ENCODE results near the gene RAB44. TPM values are rescaled to one million over a fixed set of nuclear protein-coding genes. Genes with fewer than 3 reads are reported as not detected.

Gene RAB44
- total RNA-seq, 1 experiment from 2014 or later: not detected

DNA sequence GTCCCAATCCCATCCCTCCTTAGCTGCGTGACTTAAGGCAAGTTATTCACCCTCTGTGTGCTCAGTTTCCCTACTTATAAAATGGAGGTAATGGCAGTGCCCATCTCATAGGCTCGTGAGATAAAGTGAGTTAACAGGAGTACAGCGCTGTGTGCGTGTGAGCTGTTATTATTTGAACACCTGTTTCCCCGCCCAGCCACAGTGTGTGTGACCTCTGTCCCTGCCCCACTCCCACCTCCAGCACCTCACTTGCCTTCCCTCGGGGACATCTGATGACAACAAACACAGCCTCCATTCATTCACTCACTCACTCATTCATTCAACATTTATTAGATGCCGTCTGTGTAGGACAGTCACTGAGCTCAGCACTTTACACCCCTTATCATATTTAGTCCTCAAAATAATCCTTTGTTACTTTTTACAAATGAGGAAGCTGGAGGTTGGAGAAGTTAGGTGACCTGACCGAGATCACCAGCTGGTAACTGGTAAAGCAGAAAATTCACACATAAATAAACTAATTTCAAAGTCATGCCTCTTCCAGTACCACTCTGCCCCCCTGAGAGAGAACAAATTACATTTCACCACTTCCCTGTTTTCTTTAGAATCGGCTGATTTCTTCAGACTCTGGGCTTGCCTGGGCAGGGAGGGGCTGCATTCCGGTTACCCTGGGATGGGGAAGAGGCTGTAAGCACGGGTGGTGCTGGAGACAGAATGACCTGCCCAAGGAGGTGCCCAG is 83.0 kb downstream of the RAB44 start:
- peaks cover 10% of the 10 kb centered on the region for H3K4me1 Mint-ChIP-seq (ENCODE audit: low read depth, unreplicated experiment)
- peaks cover 3% of the 10 kb centered on the region for H3K27me3 Mint-ChIP-seq (ENCODE audit: insufficient read depth, unreplicated experiment)
- Histone ChIP-seq H3K27me3 (replicated peaks; ENCODE audit: control insufficient read depth, insufficient read depth, low read length) (no peaks in the 10 kb centered on the region), H3K36me3 (ENCODE audit: control insufficient read depth, insufficient read depth, low read length) (no peaks in the 10 kb centered on the region), H3K9me3 (no peaks in the 10 kb centered on the region), H3K4me3 (ENCODE audit: low read depth, low read length) (no peak overlapping the region), H3K4me1 (peaks cover 11% of the 10 kb centered on the region; the same call in 1 of the 2 replicates)
- ChIA-PET CTCF (interaction anchor here (1.5 kb wide), 1 partner anchor 14 kb away, joined by 3 read pairs; no protein-coding TSS in a partner anchor), POLR2A (interaction anchor here (0.6 kb wide), 1 partner anchor 60 kb away, joined by 8 read pairs; no protein-coding TSS in a partner anchor)
- BruUV-seq (replicated peaks): no TSS peak
- no peak for TF ChIP-seq CTCF (IDR thresholded peaks at IDR 0.05; ENCODE audit: insufficient read depth in 1 of 2, low read depth in 1 of 2, low read length in 1 of 2, severe bottlenecking in 1 of 2, unreplicated experiment in 1 of 2)
- H3K27ac Mint-ChIP-seq (ENCODE audit: unreplicated experiment): no peak overlapping the region
- peak; percentile 27 to 48 for DNase-seq
- H3K9me3 Mint-ChIP-seq (ENCODE audit: unreplicated experiment): no peaks in the 10 kb centered on the region
- intact Hi-C loops (cut with micrococcal nuclease; ENCODE audit: unreplicated experiment): no loop called here
- peak overlapping the region; percentile 7 for H3K4me3 Mint-ChIP-seq (ENCODE audit: unreplicated experiment)
- H3K36me3 Mint-ChIP-seq (ENCODE audit: insufficient read depth, unreplicated experiment): no peaks in the 10 kb centered on the region

DNA sequence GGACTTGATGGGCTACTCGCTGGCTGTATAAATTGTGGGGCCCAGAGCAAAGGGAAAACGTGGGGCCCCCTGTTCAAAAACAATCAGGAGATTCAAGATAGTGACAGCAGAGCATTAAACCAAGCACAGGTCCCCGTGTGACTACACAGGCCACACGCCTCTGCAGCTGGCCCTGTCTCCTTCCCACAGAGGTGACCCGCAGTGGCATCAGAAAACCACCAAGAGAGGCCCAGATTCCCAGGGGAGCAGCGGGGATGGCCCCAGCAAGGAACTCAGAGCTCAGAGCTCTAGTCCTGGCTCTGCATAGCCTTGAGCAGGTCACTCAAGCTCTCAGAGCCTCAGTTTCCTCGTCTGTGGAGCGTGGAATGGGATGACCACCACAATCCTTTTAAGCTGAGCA is 84.0 kb downstream of the RAB44 start:
- Mint-ChIP-seq H3K27ac (ENCODE audit: unreplicated experiment) (no peak overlapping the region), H3K4me1 (ENCODE audit: low read depth, unreplicated experiment) (peaks cover 10% of the 10 kb centered on the region), H3K9me3 (ENCODE audit: unreplicated experiment) (no peaks in the 10 kb centered on the region), H3K27me3 (ENCODE audit: insufficient read depth, unreplicated experiment) (peaks cover 2% of the 10 kb centered on the region), H3K36me3 (ENCODE audit: insufficient read depth, unreplicated experiment) (no peaks in the 10 kb centered on the region), H3K4me3 (ENCODE audit: unreplicated experiment) (no peak overlapping the region)
- ChIA-PET POLR2A (no interaction called here), CTCF (interaction anchor here (1.1 to 1.5 kb wide), 3 partner anchors 23 to 236 kb away, joined by 3 to 5 read pairs (median 4); no protein-coding TSS in a partner anchor)
- no peak for TF ChIP-seq CTCF (IDR thresholded peaks at IDR 0.05; ENCODE audit: insufficient read depth in 1 of 2, low read depth in 1 of 2, low read length in 1 of 2, severe bottlenecking in 1 of 2, unreplicated experiment in 1 of 2)
- Histone ChIP-seq H3K36me3 (ENCODE audit: control insufficient read depth, insufficient read depth, low read length) (no peaks in the 10 kb centered on the region), H3K4me3 (ENCODE audit: low read depth, low read length) (no peak overlapping the region), H3K27me3 (replicated peaks; ENCODE audit: control insufficient read depth, insufficient read depth, low read length) (no peaks in the 10 kb centered on the region), H3K4me1 (peaks cover 11% of the 10 kb centered on the region; the same call in 1 of the 2 replicates), H3K9me3 (no peaks in the 10 kb centered on the region)
- no peak for DNase-seq
- BruUV-seq (replicated peaks): no TSS peak
- intact Hi-C loops (cut with micrococcal nuclease; ENCODE audit: unreplicated experiment): no loop called here

Other genes starting within 250 kb of the RAB44 start
- 27.5 and 30.8 TPM in 2 replicates for gene STK38, start 150.3 kb upstream of the RAB44 start, total RNA-seq (2022)
- 422 and 425 TPM in 2 replicates for gene SRSF3, start 103.5 kb upstream of the RAB44 start, total RNA-seq (2022)
- 3.0 and 3.4 TPM in 2 replicates for gene CDKN1A, start 19.1 kb upstream of the RAB44 start, total RNA-seq (2022)
- gene CPNE5, start 141.6 kb downstream of the RAB44 start, total RNA-seq (2022): not detected in 2 replicates
- 57.7 and 61.2 TPM in 2 replicates for gene PPIL1, start 177.0 kb downstream of the RAB44 start, total RNA-seq (2022)
- 24.4 and 24.5 TPM in 2 replicates for gene C6orf89, start 188.1 kb downstream of the RAB44 start, total RNA-seq (2022)